KOPT-K1 (cell line): Measurements from ENCODE around the gene PRRX1.

Experiments
- H3K27ac ChIP-seq: fragments of 200-600 bp; sonication (generic); 2 replicates; pipeline ENCODE4 v1.5.1; 2016; ENCODE audit warnings: antibody characterized with exemption, mild to moderate bottlenecking, low read depth, low read length; ENCODE audit not compliant: poor library complexity, severe bottlenecking
- H3K36me3 ChIP-seq: fragments of 200-600 bp; sonication (generic); 2 replicates; pipeline ENCODE4 v1.5.1; 2017; ENCODE audit warnings: antibody characterized with exemption, mild to moderate bottlenecking, low read length, moderate library complexity; ENCODE audit not compliant: insufficient read depth
- H3K9me3 ChIP-seq: fragments of 200-600 bp; sonication (generic); 2 replicates; pipeline ENCODE4 v1.5.1; 2017; ENCODE audit warnings: antibody characterized with exemption, low read length, mild to moderate bottlenecking; ENCODE audit not compliant: insufficient read depth, poor library complexity, severe bottlenecking

The PRRX1 gene

GRCh38 chr1:170671629-170671963 lies 7.7 kb downstream of the PRRX1 start:
- no peak overlapping the region for H3K27ac ChIP-seq
- H3K36me3 ChIP-seq = no peaks in the 10 kb centered on the region
- peaks cover 10% of the 10 kb centered on the region for H3K9me3 ChIP-seq

DNA sequence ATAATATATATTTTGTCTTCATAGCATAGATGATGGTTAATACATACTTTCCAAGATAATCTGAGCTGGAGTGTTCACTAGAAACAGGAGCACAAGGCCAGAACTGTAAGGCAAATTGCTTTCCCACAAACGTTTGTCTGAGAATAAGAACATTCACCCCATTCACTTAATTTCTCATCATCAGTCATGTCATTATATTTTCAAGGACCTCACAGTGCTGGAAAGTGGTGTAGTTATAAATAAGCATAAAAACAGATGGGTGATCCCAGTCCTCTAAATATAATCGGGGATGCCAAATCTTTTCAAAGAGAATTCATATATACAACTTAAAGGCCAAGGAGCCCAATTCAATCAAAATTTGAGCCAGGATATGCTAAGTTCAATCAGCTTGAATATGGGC lies 8.4 kb downstream of the PRRX1 start:
- H3K27ac ChIP-seq = no peak overlapping the region
- peaks cover 10% of the 10 kb centered on the region for H3K9me3 ChIP-seq
- no peaks in the 10 kb centered on the region for H3K36me3 ChIP-seq

DNA sequence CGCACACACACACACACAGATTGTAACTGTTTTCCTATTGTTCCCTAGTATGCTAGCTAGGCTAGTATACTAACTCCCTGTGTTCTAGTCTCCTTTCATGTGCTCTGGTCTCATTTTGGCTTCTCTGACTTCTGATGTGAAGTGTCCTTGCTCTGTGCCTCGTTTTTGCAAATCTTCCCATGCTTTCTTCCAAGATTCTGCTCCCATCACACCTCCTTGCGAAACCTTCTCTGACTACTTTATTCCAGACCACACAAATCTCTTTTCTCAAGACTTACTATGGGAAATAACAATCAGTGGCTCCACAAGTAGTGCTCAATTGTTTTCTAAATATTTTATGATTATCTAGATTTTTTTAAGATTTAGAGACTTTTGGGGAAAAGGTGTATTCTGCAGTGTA lies 10.3 kb downstream of the PRRX1 start:
- no peaks in the 10 kb centered on the region for H3K36me3 ChIP-seq
- H3K9me3 ChIP-seq = peaks cover 10% of the 10 kb centered on the region
- H3K27ac ChIP-seq = no peak overlapping the region

- no peak overlapping the region for H3K27ac ChIP-seq
- H3K36me3 ChIP-seq = no peaks in the 10 kb centered on the region
- H3K9me3 ChIP-seq = peaks cover 10% of the 10 kb centered on the region
Measured at GRCh38 chr1:170674986-170675385, 11.1 kb downstream of the PRRX1 start.

- no peak overlapping the region for H3K27ac ChIP-seq
Measured at GRCh38 chr1:170675865-170676264, 11.9 kb downstream of the PRRX1 start.

GRCh38 chr1:170676628-170677027 lies 12.7 kb downstream of the PRRX1 start:
- Histone ChIP-seq H3K36me3 (no peaks in the 10 kb centered on the region), H3K9me3 (peaks cover under 1% of the 10 kb centered on the region), H3K27ac (no peak overlapping the region)

More at GRCh38 chr1:170675865-170676264, 11.9 kb downstream of the PRRX1 start:
- Histone ChIP-seq H3K9me3 (peaks cover 8% of the 10 kb centered on the region), H3K36me3 (no peaks in the 10 kb centered on the region)

DNA sequence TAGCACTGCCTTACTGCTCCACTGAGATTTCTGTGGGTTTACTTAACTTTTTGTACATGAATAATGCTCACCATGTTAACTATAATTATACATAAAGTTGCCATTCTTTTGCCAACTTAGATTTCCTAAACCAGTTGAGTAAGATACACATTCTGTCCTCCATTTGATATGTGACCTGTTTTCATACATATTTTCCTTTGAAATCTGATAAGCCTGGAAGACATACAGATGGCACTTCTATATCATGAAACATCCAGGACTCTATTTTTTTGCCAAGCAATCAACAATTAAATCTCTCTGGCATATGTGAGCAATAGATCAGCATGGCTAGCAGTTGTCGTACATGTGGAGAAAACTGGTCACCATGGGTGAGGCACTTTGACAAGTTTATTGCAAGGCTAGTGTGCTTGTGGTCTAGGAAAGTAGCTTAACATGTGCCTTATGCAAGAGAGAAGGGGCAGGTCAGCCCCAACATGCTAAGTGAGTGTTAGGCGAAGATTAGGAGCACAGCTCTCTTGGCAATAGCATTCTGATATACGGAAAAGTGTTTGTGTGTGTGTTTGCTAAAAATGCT lies 14.2 kb downstream of the PRRX1 start:
- H3K27ac ChIP-seq = no peak overlapping the region
- H3K36me3 ChIP-seq = no peaks in the 10 kb centered on the region
- no peaks in the 10 kb centered on the region for H3K9me3 ChIP-seq

- Histone ChIP-seq H3K9me3 (no peaks in the 10 kb centered on the region), H3K36me3 (no peaks in the 10 kb centered on the region), H3K27ac (no peak overlapping the region)
Measured at GRCh38 chr1:170680428-170680827, 16.5 kb downstream of the PRRX1 start.

DNA sequence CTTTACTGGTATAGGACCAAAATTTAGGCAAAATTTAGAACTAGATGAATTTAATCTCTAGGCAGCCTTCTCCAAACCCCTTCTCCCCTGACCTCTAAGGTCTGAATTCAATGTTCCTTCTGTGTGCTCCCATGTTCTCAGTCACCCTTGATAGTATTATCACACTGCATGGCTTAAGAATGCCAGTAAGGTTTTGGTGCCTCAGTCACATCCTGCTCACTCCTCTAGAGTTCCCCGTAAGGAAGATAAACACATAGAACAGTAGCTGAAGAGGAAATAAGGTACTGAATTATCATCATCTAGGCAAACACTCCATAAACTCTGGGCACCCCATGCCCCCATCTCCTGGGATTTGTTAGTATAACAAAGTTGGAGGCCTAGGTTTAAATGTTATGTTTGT lies 18.2 kb downstream of the PRRX1 start:
- no peak overlapping the region for H3K27ac ChIP-seq
- no peaks in the 10 kb centered on the region for H3K36me3 ChIP-seq
- H3K9me3 ChIP-seq = no peaks in the 10 kb centered on the region

GRCh38 chr1:170682809-170683208 lies 18.9 kb downstream of the PRRX1 start:
- Histone ChIP-seq H3K27ac (no peak overlapping the region), H3K9me3 (no peaks in the 10 kb centered on the region), H3K36me3 (no peaks in the 10 kb centered on the region)

DNA sequence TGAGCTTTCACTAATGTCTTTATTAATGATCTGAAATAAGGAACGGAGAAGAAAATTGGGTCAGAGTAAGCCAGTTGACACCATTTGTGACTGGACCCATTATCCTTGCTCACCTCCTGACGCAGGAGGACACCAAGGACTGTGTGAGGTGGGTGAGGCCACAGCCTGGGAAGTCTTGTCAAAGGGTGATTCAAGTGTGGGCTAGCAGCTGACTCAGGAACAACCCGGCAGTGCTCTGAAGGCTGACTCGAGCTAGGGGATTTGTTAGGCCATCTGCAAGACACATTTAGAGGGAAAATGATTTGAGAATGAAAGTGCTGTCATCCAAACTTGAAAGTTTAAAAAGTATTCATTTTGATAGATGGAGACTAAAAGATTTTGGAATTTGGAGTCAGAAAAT lies 21.2 kb downstream of the PRRX1 start:
- H3K27ac ChIP-seq = no peak overlapping the region
- H3K36me3 ChIP-seq = no peaks in the 10 kb centered on the region
- H3K9me3 ChIP-seq = no peaks in the 10 kb centered on the region

DNA sequence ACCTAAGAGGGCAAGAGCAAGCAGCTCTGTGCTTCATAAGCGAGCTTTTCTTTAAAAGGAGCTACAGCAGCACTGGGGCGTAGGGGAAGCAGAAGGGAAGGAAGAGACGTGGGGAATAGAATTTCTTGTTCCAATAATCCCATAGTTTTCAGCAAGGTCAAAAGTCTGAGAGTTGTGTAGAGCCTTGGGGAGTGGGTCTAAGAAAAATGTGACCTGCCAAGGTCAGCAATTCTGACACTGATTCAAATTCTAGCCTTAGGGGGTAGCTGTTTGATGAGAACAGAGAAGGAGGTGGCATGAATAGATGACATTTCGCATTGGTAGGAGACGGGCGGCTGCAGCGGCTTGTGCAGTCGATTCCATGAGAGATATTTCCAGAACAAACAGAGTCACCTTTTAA lies 22.4 kb downstream of the PRRX1 start:
- Histone ChIP-seq H3K9me3 (no peaks in the 10 kb centered on the region), H3K36me3 (no peaks in the 10 kb centered on the region), H3K27ac (no peak overlapping the region)

- Histone ChIP-seq H3K36me3 (no peaks in the 10 kb centered on the region), H3K9me3 (no peaks in the 10 kb centered on the region), H3K27ac (no peak overlapping the region)
Measured at GRCh38 chr1:170687621-170688020, 23.7 kb downstream of the PRRX1 start.

DNA sequence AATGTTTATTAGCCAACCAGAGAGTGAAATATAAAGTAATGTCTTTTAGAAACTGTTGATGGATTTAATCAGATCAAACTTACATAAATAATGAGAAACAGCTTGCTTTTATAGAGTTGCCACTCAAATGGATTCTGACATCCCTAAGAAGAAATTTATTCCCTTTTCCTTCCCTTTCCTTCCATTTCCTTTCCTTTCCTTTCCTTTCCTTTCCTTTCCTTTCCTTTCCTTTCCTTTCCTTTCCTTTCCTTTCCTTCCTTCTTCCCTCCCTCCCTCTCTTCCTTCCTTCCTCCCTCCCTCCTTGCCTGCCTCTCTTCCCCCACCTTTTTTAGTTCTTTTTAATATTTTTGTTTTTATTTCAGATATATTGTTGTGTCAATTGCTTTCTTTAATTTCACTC lies 27.3 kb downstream of the PRRX1 start:
- Histone ChIP-seq H3K27ac (no peak overlapping the region), H3K36me3 (no peaks in the 10 kb centered on the region), H3K9me3 (no peaks in the 10 kb centered on the region)

- no peak overlapping the region for H3K27ac ChIP-seq
Measured at GRCh38 chr1:170692866-170693575, 29.1 kb downstream of the PRRX1 start.

GRCh38 chr1:170694172-170694926 lies 30.4 kb downstream of the PRRX1 start:
- H3K27ac ChIP-seq = no peak overlapping the region
- no peaks in the 10 kb centered on the region for H3K9me3 ChIP-seq
- H3K36me3 ChIP-seq = no peaks in the 10 kb centered on the region

More at GRCh38 chr1:170692866-170693575, 29.1 kb downstream of the PRRX1 start:
- Histone ChIP-seq H3K36me3 (no peaks in the 10 kb centered on the region), H3K9me3 (no peaks in the 10 kb centered on the region)
